T-helper 2 cell (primary cell): Measurements from ENCODE around the gene CRACDL.
A peak's percentile ranks its signal among the peaks of the same experiment; 100 is the strongest.

Experiments used
- DNase-seq, 5 experiments: peaks; one replicate each; pipeline versions ENCODE4 v3.0.0 to v3.0.0-alpha.2; 2012 to 2022
- total RNA-seq, 2 donors: gene quantifications; one replicate each; lab custom pipeline; 2026; lab: John Stamatoyannopoulos, UW

Gene CRACDL, protein sequence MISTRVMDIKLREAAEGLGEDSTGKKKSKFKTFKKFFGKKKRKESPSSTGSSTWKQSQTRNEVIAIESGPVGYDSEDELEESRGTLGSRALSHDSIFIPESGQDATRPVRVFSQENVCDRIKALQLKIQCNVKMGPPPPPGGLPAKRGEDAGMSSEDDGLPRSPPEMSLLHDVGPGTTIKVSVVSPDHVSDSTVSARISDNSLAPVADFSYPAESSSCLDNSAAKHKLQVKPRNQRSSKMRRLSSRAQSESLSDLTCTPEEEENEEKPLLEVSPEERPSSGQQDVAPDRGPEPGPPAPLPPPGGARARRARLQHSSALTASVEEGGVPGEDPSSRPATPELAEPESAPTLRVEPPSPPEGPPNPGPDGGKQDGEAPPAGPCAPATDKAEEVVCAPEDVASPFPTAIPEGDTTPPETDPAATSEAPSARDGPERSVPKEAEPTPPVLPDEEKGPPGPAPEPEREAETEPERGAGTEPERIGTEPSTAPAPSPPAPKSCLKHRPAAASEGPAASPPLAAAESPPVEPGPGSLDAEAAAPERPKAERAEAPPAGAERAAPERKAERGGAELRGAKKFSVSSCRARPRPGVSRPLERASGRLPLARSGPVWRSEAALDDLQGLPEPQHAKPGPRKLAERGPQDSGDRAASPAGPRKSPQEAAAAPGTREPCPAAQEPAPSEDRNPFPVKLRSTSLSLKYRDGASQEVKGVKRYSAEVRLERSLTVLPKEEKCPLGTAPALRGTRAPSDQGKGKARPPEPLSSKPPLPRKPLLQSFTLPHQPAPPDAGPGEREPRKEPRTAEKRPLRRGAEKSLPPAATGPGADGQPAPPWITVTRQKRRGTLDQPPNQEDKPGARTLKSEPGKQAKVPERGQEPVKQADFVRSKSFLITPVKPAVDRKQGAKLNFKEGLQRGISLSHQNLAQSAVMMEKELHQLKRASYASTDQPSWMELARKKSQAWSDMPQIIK
- 0 to 0.74 reads per million in 2 donors for total RNA-seq

DNA sequence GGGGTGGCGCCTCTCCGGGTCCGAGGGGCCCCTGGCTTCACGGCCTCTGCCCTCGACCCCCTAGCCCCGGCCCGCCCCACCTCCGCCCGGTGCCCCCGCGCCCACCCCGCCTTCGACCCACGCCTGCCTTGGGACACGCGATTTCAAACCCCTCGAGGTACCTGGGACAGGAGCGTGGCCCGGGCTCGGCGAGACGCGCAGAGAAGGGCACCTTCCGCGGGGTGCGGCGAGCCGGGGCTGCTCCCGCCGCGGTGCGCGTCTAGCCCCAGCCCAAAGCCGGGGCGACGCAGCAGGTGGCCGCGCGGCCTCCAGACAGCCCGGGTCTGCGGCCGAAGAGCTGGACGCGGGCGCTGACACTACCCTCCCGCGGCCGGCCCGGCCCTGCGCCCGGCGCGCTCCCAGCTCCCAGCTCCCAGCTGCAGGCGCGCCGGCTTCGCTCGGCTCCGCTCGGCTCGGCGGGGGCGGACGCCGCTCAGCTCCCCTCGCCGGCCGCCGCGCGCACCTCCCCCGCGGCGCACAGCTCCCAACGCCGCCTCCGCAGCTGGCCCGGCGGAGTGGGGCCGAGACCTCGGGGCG lies at the start of gene CRACDL:
CRACDL (minus strand) TSS at position 449 of the 576 bp plus-strand sequence. CDS start 89,425 bp downstream, outside the sequence.
- DNase-seq, result peak in 1 of 5 experiments; percentile 17

DNA sequence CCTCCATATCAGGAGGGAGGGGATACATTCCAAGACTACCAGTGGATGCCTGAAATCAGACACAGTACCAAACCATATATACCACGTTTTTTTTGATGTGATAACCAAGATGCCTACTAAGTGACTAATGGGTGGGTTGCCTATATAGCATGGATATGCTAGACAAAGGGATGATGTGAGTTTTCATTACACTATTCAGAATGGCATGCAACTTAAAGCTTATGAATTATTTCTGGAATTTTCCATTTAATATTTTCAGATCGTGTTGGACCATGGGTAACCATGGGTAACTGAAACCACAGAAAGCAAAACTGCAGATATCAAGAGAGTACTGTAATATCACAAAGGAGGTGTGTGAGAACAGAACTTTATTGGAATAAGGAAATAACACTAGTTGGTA lies 39.6 kb upstream of the CRACDL start:
- no peak for DNase-seq

DNA sequence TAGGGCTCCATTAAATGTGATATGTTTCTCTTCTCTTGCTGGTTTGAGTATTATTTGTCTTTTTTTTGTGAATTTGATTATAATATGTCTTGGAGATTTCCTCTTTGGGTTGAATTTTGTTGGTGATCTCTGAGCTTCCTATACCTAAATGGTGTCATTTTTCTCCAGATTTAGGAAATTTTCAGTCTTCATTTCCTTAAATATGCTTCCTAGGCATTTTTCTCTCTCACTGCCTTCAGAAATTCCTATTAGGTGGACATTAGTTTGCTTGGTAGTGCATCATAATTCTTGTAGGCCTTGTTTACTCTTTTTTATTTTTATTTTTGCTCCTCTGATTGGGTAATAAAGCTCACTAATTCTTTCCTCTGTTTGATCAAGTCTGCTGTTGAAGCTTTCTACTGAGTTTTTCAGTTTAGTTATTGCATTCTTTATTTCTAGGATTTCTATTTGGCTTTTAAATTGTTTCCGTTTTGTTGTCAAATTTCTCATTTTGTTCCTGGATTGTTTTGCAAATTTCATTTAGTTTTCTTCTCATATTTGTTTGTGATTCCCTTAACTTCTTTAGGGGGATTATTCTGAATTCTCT lies 36.6 kb upstream of the CRACDL start:
- no peak for DNase-seq

DNA sequence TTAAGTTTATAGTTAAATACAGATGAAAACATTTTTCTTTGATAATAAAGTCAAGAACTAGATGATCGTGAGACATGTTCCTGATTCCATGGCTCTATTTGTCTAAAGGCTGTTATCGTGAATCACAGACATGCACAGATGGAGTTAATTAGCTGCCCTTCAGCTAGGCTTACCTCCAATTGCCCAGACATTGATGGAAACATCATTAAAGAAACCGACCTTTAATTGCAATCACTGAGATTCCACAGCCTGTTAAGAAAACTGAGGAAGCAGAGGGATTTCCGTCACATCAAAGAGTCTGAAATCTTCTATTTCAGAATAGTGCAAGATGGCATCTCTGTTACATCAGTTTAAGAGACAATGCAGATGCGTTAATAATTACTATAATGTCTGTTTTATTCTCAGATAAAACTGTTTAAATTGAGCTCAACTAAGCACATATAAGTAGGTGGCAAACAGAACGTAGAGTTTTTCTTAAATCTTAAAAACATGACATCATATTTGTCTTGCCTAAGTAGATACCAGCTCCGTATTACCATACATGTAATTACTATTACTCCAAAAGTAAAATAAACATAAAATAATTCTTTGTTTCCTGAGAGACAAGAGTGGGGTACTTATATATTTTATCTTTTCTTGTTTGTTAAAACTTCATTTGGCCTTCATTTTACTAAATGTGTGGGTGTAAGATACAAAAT lies 23.9 kb upstream of the CRACDL start:
- no peak for DNase-seq

DNA sequence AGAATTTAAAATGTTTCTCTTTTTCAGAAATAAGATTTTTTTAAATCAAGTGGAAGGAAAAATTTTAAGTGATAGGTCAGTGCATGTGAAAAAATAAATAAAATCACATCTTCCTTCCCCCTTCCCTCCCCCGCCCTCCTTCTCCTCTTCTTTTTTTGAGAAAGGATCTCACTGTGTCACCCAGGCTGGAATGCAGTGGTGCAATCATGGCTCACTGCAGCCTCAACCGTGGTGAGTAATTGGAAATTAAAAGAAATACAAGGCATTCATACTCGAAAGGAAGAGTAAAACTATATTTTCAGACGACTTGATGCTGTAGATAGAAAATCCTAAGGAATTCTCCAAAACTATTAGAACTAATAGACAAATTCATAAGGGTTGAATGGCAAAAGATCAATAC lies 16.9 kb upstream of the CRACDL start:
- no peak for DNase-seq

DNA sequence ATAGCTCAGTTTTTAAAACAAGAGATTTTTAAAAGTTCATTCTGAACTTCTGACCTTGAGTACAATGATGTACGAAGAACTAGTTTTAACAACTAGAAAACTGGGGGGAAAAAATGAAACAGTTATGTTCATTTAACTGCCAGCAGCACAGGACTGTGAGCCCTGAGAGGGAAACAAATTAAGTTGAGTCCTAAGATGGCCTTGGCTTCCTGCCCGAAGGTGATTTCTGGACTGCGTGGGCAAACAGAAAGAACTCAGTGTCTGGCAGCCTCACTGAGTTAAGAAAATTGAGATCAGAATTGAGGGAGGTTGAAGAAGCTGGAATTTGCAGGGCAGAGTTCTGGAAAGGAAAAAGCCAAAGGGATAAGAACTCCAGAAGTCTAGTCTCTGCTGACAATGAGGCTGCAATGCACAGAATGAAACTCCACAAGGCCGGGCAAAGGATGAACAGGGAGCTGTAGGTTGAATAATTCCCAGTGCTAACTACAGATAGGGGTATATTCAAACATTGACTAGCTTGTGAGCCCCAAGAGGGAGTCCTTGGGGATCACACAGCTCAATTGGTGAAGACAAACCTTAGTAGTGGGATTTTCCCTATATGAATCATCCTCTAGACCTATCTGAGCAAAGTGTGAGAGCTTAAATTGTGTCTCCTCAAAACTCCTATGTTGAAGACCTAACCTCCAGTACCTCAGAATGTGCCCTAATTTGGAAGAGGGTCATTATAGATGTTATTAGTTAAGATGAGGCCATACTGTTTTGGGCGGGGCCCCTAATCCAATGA lies 13.1 kb upstream of the CRACDL start:
- DNase-seq, result no peak

DNA sequence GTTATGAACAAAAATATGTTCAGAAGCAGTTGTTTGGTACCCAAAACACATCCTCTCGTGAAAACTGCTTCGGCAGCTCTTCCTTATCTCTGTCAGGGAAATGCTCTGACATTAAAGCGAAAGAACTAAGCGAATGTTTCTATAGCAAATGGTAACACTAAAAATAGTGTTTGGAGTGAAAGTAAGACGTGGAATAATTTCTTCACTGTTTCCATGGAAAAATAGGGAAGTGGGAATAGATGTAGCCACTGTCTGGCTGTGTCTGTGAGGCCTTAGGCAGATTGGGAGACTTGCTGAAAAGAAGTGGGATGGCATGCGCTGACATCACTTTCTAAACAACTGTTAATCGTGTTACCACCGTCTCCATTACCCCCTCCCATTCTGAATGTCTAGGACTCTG lies 11.5 kb upstream of the CRACDL start:
- no peak for DNase-seq

DNA sequence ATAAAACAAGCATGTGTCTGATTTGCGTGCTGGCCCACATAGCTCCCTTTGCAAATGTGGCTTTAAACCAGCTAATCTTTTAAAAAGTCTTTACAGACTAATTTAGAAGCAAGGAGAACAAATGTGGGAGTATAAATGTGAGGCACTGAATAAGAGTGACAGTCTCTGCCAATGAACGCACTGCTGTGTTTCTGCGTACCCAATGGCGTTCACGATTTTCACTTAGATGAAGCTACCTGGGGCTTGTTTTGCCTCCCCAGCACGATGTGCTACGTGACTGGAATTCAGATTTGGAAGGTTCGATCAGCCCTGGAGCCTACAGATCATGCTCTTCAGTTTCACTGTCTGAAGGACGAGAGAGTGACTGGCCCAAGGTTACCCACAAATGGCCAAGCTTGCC lies 10.8 kb upstream of the CRACDL start:
- no peak for DNase-seq

DNA sequence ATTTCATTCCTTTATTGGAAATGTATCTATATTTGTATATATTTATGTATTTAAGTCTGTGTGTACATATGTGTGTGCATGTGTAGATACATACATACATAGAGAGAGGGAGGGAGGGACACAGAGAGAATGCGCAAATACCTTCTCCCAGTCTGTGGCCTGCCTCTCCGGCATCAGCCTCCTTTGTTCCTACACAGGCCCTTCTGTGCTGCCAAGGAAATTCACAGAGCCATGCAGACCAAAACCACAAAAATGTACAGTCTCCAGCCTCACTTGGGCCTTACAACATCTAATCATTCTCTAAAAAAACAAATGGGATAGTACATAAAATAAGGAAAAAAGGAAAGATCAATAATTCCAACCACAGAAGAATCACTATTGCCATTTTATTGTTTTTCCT lies 8.8 kb upstream of the CRACDL start:
- no peak for DNase-seq

DNA sequence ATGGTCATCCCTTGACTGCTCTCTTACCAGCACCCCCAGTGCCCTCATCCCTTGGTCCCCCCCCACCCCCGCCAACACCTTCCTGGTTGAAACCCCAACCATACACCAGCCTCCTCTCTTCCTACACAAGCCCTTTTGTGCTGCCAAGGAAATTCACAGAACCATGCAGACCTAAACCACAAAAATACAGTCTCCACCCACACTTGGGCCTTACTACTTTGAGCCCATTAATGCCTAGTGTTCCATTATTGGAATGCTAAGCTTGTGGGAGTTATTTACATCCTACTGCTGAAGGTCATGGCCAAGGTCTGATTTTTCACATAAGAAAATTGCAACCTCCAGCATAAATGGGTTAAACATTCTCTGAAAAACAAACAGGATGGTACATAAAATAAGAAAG lies 4.1 kb upstream of the CRACDL start:
- no peak for DNase-seq

DNA sequence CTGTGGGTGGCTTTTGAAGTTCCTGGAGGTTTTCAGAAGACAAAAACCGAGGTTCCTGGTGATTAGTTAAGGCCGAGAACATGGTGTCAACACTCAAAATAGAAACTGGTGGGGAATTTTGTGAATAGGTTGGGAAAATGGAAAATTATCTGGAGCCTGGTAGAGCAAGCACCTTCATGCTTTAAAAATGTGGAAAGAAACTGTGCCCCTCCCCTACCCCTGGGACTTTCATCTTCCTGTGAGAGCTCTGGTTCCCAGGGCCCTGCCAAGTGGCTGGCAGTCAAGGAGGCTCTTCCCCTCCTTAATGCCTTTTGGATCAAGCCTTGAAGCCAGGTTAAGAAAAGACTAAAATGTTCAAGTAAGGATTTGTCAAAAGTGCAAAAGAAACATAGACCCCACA lies 1.9 kb upstream of the CRACDL start:
- DNase-seq, result no peak

DNA sequence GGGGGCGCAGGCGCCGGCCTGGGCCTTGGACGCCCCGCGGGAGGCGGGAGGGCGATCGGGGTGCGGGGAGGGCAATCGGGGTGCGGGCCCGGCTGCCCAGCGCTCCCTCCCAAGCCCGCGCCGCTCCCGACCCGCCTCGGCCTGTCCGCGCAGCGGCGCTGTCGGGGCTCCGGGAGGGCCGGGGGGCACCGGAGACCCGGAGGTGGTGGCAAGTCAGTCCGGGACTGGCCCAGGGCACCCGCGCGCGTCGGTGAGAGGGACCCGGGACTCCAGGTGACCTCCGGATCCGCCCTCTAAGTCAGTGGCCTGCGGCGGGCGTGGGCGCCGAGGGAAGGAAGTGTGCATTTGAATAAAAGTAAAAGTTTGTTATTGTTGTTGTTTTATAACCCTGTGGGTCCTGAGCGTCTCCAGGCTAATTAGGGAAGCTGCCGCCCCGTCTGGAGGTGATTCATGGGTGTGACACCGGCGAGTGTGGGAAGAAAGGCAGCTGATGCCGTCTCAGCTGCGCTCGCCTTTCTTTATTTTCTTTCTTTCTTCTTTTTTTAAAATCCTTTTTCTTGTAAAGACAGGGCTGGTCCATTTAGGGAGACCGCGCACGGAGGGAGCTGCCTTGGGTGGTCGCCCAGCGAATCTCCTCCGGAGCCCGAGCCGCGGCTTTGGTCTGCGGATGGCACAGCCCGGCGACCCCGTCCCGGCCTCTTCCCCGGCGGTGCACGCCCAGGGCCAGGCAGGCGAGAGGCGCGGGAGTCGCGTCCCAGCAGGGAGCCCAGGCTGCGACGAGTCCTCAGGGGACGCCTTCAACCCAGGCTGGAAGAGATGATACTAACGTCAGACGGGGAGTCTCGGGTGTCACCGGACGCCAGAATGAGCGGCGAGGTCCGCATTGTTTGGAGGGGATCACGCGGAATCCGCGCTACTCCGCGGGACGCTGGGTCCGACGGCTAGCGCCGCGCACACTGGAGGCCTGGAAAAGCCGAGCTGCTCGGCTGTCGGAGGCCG lies 627 bp upstream of the CRACDL start:
- DNase-seq, result peak in 1 of 5 experiments; percentile 23

DNA sequence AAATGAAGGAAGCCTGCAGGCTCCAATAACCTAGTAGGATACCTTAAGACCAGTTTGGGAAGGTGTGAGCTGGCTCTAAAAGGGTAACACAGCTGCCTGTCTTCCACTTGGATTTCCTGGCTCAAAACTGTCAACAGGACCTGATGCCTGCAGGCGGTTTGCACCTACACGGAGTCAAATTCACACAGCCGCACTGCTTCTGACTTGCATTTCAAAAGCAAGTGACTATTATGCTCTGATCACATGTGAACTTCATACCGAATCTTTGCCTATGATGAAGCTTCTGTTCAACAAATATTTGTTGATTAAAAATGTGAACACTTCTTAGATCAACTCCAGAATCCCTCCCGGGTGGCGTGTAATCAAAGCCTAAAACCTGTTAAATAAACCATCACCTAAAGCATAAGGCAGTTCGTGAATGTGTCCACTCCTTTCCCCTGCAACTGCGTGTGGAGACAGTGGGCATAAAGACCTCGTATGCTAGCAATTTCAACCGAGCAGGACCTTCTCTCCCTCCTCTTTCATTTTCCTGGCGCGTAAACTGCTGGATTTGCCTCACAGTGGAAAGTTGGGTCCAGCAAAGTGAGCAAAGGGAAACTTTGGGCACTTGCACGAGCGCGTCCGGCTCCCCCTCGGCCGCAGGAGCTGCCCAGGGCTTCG lies 784 bp downstream of the CRACDL start:
- no peak for DNase-seq

DNA sequence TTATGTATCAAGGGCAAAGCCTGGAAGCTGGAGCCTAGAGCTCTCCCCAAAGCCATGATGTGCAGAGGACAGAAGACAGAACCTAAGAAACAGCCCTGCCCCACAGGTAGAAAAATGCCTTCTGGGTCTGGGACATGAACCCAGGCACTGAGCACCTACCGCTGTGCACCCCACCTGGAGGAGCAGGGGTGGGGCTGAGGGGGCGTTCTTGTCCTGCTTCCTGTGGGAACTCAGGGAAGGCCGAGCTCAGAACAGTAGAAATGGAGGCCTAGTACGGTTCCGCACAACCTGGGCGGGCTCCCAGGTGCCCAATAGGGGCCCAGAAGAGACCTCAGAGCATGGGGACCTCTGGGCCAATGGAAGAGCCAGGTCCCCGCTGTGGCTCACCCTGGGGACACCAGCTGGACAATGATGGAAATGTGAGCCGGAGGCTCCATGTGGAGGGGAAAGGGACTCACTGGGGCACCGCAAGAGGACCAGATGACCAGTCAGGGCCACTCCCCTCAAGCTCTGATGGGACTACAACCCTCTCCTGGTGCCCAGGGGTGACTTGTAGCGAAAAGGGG lies 3.2 kb downstream of the CRACDL start:
- DNase-seq, result no peak

DNA sequence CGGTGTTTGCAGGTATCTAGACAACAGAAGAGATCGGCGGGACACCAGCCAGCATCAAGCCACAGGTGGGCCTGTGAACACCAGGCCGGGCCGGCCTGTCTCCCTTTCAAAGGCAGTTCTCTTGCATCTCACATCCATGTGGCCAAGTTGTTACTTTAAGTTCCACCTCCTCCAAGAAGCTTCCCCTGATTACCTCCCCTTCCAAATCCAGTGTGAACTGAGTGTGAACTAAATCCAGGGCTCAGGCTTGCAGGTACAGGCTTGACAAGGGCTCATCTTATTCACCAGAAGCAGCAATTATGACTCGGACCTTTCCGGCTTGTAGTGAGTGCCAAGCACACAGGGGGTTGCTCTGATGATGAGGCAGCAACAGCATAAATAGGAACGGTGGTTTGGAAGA lies 3.9 kb downstream of the CRACDL start:
- no peak for DNase-seq

DNA sequence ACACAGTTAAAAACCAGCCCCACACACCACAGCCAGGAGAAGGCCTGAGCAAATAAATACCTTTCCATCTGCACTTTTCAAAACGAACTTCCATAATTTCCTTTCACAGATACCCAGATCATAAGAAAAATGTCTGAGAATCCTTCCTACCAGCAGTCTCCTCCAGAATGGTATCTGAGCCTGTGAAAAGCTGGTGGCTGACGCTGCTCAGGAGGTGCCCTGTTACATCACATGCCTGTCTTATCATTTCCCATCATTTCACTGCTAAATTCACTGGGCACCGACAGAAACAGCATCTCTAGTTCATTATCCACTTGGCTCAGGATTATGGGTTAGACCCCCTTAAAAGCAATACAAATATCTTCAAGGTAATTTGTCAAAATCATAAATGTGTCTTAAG lies 4.4 kb downstream of the CRACDL start:
- DNase-seq, result no peak

DNA sequence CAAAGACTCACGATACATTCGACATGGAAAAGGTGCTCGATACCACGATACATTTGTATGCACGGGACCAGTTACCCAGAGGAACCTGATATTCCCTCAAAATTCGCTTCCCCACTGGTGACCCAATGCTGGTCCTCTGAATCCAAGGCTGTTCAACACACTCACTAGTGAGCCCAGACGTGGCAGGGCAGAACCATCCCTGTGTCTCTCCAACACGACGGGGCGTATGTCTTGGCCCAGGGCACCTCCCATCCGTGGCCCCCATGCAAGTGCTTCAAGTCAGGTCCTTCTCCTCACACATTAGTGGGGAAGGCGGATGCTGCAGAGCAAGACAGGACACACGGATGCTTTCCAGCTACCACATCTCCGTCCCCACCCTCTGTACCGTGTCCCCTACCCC lies 6.1 kb downstream of the CRACDL start:
- DNase-seq, result no peak

DNA sequence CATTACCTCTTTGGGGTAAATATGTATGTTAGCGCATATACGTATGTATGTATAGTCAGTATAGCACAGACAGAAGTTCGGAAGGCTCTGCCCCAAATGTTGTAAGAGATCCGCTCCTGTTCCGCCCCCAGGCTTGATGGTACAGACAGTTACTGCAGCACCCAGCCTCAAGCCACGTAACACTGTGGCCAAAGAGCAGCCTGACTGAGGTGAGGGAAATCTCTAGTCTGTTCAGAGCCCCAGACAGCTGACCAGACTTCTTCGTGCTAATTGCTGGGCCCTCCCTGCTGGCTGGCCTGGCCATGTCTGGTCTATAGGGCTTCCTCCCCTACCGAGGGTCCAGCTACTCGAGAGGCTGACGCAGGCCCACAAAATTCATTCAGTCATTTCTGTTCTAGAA lies 7.8 kb downstream of the CRACDL start:
- DNase-seq, result no peak

DNA sequence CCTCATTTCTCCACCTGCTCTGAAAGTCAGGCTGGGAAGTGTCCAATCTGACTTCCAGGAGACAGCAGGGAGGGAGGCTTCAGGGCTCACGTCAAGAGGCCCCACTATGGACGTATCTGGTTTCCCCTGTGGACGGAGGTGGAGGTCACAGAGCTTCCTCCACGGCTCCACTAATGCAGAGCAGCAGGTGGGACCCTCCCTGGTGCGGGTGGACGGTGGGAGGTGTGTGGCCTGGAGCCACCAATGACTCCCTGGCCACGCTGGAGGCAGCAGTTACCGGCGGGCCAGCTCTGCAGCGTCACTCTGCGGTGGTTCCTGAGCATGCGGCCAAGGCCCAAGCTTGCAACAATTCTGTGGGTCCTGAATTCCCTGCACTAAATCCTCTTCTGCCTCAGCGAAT lies 9.0 kb downstream of the CRACDL start:
- no peak for DNase-seq
